HEK293 (cell line): Measurements from ENCODE around the gene TOPORS.

Source experiments
- CTCF ChIA-PET: fragments of 350-600 bp; formaldehyde crosslinking; extraction: SDS; loops from one replicate; lab custom pipeline; 2021; ENCODE audit warnings: antibody characterized with exemption; lab: Yijun Ruan, JAX
- POLR2A ChIA-PET: fragments of 300-600 bp; formaldehyde crosslinking; extraction: SDS; loops from one replicate; lab custom pipeline; 2020; ENCODE audit warnings: antibody characterized with exemption, inconsistent platforms; lab: Yijun Ruan, JAX
- H3K27ac ChIP-seq: fragments of 200-500 bp; sonication (Bioruptor generic); 2 replicates; pipeline ENCODE4 v1.5.1; 2014; ENCODE audit warnings: low read depth, low read length, control low read depth, inconsistent platforms; ENCODE audit errors: extremely low read depth
- H3K36me3 ChIP-seq, 2 experiments: fragments of 200-500 bp in 1 of 2; sonication (Bioruptor generic) in 1 of 2; 1 replicate in 1 of 2; 2 replicates in 1 of 2; pipeline ENCODE4 v1.5.1; 2014 to 2017; ENCODE audit warnings: inconsistent platforms in 2 of 2, low read length in 2 of 2; ENCODE audit not compliant: control insufficient read depth in 2 of 2, insufficient read depth in 1 of 2
- H3K4me1 ChIP-seq: fragments of 200-500 bp; sonication (Bioruptor generic); 2 replicates; pipeline ENCODE4 v1.5.1; 2014; ENCODE audit warnings: mild to moderate bottlenecking, low read length, inconsistent platforms; ENCODE audit not compliant: control insufficient read depth, insufficient read depth
- H3K4me3 ChIP-seq: 2 replicates; pipeline ENCODE4 v1.5.1; 2011; ENCODE audit warnings: low read depth, mild to moderate bottlenecking, control low read depth, low read length, moderate library complexity
- H3K9me3 ChIP-seq: fragments of 200-500 bp; sonication (Bioruptor generic); 2 replicates; pipeline ENCODE4 v1.5.1; 2014; ENCODE audit warnings: low read depth, low read length, inconsistent platforms; ENCODE audit not compliant: control insufficient read depth, insufficient read depth
- GLIS2 ChIP-seq: fragments of 450-650 bp; formaldehyde crosslinking; IDR thresholded peaks from 2 replicates; pipeline ENCODE4 v1.5.1; 2016; ENCODE audit warnings: missing biosample characterization, missing genetic modification characterization
- KLF7 ChIP-seq: fragments of 450-650 bp; formaldehyde crosslinking; IDR thresholded peaks from 2 replicates; pipeline ENCODE4 v1.5.1; 2016; ENCODE audit warnings: missing biosample characterization, missing genetic modification characterization, borderline replicate concordance
- TCF7L2 ChIP-seq: IDR thresholded peaks from 2 replicates; pipeline ENCODE4 v1.6.1; 2011; ENCODE audit warnings: low read depth, mild to moderate bottlenecking, inconsistent platforms, low read length, moderate library complexity, borderline replicate concordance
- ZNF138 ChIP-seq: fragments of 450-650 bp; formaldehyde crosslinking; IDR thresholded peaks from 2 replicates; pipeline ENCODE4 v1.5.1; 2016; ENCODE audit warnings: missing biosample characterization, missing genetic modification characterization, borderline replicate concordance
- ZNF169 ChIP-seq: fragments of 450-650 bp; formaldehyde crosslinking; IDR thresholded peaks from 2 replicates; pipeline ENCODE4 v1.5.1; 2016; ENCODE audit warnings: missing biosample characterization, missing genetic modification characterization
- ZNF23 ChIP-seq: fragments of 450-650 bp; formaldehyde crosslinking; IDR thresholded peaks from 2 replicates; pipeline ENCODE4 v1.5.1; 2016; ENCODE audit warnings: missing biosample characterization, missing genetic modification characterization, borderline replicate concordance
- ZNF341 ChIP-seq: fragments of 450-650 bp; formaldehyde crosslinking; IDR thresholded peaks from 2 replicates; pipeline ENCODE4; 2016; ENCODE audit warnings: low read depth, missing biosample characterization, missing genetic modification characterization
- ZNF404 ChIP-seq: fragments of 450-650 bp; formaldehyde crosslinking; IDR thresholded peaks from 2 replicates; pipeline ENCODE4 v1.5.1; 2017; ENCODE audit warnings: missing biosample characterization, missing genetic modification characterization
- ZNF416 ChIP-seq: fragments of 450-650 bp; formaldehyde crosslinking; IDR thresholded peaks from 2 replicates; pipeline ENCODE4 v1.5.1; 2016; ENCODE audit warnings: missing biosample characterization, missing genetic modification characterization
- ZNF501 ChIP-seq: fragments of 450-650 bp; formaldehyde crosslinking; IDR thresholded peaks from 2 replicates; pipeline ENCODE4 v1.5.1; 2016; ENCODE audit warnings: missing biosample characterization, missing genetic modification characterization
- ZNF658 ChIP-seq: fragments of 450-650 bp; formaldehyde crosslinking; IDR thresholded peaks from 2 replicates; pipeline ENCODE4; 2016; ENCODE audit warnings: missing biosample characterization, missing genetic modification characterization
- ZNF660 ChIP-seq: fragments of 450-650 bp; IDR thresholded peaks from 2 replicates; pipeline ENCODE4 v1.5.1; 2018; ENCODE audit warnings: missing biosample characterization, mild to moderate bottlenecking, missing genetic modification characterization
- ZNF76 ChIP-seq: fragments of 450-650 bp; formaldehyde crosslinking; IDR thresholded peaks from 2 replicates; pipeline ENCODE4; 2016; ENCODE audit warnings: low read depth, missing biosample characterization, missing genetic modification characterization, borderline replicate concordance
- ZNF768 ChIP-seq: fragments of 450-650 bp; formaldehyde crosslinking; IDR thresholded peaks from 2 replicates; pipeline ENCODE4 v1.5.1; 2018; ENCODE audit warnings: missing biosample characterization, mild to moderate bottlenecking, missing genetic modification characterization
- TF ChIP-seq, protein P1 (sequence below): fragments of 450-650 bp; formaldehyde crosslinking; IDR thresholded peaks from 2 replicates; pipeline ENCODE4 v1.5.0; 2017; ENCODE audit warnings: missing biosample characterization, missing genetic modification characterization, borderline replicate concordance
- TF ChIP-seq, protein P2 (sequence below): fragments of 450-650 bp; formaldehyde crosslinking; IDR thresholded peaks from 2 replicates; pipeline ENCODE4 v1.5.1; 2016; ENCODE audit warnings: missing biosample characterization, missing genetic modification characterization
- TF ChIP-seq, protein P3 (sequence below): fragments of 450-650 bp; formaldehyde crosslinking; IDR thresholded peaks from 2 replicates; pipeline ENCODE4 v1.5.1; 2017; ENCODE audit warnings: missing biosample characterization, missing genetic modification characterization

Gene TOPORS

DNA sequence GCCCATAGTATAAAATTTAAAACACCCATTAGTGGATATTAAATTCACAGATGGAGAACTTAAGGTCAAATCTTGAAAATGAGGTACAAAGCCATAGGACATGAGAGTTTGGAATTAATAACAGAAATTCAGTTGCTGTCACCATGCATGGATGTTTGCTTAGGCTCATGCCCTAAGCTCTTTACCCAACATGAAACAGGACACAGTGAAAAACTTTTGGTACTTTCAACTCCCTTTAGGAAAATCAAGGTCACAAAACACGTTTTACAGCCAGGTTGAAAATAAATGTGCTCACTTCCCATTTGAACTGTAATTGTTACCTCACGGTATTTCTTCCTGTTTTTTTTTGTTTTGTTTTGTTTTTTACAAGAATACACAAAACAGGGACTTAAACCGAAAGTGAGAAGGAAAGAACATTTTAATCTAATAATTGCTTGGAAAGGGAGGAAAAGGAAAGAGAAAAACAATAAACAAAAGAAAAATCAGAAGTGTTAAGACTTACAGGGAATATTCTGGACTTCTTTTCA, 6.1 kb upstream of the TOPORS start:
- TF ChIP-seq ZNF658 (tag by site-specific recombination) (no peak), ZNF416 (tag by site-specific recombination) (no peak), ZNF660 (no peak), ZNF76 (tag by site-specific recombination) (no peak), ZNF501 (no peak), ZNF768 (tag by site-specific recombination) (no peak), ZNF404 (tag by site-specific recombination) (no peak), KLF7 (tag by site-specific recombination) (no peak), ZNF169 (tag by site-specific recombination) (no peak), ZNF23 (tag by site-specific recombination) (no peak), ZNF138 (tag by site-specific recombination) (no peak), ZNF341 (tag by site-specific recombination) (no peak), TCF7L2 (no peak), GLIS2 (no peak)
- TF ChIP-seq, protein P1, sequence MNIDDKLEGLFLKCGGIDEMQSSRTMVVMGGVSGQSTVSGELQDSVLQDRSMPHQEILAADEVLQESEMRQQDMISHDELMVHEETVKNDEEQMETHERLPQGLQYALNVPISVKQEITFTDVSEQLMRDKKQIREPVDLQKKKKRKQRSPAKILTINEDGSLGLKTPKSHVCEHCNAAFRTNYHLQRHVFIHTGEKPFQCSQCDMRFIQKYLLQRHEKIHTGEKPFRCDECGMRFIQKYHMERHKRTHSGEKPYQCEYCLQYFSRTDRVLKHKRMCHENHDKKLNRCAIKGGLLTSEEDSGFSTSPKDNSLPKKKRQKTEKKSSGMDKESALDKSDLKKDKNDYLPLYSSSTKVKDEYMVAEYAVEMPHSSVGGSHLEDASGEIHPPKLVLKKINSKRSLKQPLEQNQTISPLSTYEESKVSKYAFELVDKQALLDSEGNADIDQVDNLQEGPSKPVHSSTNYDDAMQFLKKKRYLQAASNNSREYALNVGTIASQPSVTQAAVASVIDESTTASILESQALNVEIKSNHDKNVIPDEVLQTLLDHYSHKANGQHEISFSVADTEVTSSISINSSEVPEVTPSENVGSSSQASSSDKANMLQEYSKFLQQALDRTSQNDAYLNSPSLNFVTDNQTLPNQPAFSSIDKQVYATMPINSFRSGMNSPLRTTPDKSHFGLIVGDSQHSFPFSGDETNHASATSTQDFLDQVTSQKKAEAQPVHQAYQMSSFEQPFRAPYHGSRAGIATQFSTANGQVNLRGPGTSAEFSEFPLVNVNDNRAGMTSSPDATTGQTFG (tag by site-specific recombination) = no peak
- TF ChIP-seq, protein P2, sequence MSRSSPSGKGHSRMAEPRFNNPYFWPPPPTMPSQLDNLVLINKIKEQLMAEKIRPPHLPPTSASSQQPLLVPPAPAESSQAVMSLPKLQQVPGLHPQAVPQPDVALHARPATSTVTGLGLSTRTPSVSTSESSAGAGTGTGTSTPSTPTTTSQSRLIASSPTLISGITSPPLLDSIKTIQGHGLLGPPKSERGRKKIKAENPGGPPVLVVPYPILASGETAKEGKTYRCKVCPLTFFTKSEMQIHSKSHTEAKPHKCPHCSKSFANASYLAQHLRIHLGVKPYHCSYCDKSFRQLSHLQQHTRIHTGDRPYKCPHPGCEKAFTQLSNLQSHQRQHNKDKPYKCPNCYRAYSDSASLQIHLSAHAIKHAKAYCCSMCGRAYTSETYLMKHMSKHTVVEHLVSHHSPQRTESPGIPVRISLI (tag by site-specific recombination) = no peak
- TF ChIP-seq, protein P3, sequence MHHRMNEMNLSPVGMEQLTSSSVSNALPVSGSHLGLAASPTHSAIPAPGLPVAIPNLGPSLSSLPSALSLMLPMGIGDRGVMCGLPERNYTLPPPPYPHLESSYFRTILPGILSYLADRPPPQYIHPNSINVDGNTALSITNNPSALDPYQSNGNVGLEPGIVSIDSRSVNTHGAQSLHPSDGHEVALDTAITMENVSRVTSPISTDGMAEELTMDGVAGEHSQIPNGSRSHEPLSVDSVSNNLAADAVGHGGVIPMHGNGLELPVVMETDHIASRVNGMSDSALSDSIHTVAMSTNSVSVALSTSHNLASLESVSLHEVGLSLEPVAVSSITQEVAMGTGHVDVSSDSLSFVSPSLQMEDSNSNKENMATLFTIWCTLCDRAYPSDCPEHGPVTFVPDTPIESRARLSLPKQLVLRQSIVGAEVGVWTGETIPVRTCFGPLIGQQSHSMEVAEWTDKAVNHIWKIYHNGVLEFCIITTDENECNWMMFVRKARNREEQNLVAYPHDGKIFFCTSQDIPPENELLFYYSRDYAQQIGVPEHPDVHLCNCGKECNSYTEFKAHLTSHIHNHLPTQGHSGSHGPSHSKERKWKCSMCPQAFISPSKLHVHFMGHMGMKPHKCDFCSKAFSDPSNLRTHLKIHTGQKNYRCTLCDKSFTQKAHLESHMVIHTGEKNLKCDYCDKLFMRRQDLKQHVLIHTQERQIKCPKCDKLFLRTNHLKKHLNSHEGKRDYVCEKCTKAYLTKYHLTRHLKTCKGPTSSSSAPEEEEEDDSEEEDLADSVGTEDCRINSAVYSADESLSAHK = no peak
- Histone ChIP-seq H3K4me3 (no peak overlapping the region), H3K27ac (no peak overlapping the region), H3K9me3 (no peaks in the 10 kb centered on the region), H3K36me3 (peaks cover 0 to 3% of the 10 kb centered on the region in 2 experiments; a peak in 2 of 3 replicates), H3K4me1 (0 out of 2 replicates have a peak, but pooled peaks cover 4% of the 10 kb centered on the region)
- CTCF ChIA-PET = interaction anchor here (0.7 to 1.1 kb wide), 4 partner anchors 13 to 179 kb away, joined by 3 to 4 read pairs (median 4); no protein-coding TSS in a partner anchor
- POLR2A ChIA-PET = interaction anchor here (0.6 kb wide), 1 partner anchor 29 kb away, joined by 4 read pairs; no protein-coding TSS in a partner anchor

DNA sequence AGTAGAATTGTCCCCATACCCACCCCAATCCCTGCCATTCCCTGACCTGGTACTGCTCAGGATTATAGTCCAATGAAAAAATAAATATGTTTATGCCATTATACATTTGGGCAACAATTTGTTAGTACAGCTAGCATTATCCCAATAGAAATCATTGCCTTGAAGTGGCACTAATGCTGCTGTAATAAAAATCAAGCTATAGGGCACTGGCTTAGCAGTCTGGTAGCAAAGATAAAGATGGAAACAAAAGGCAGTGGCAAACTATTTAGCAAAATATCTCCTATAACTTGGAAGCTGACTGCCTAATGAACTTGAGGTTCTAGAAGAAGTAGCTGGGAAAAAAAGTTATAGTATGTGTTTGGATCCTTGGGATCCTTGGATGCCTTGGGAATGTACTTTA, 2.2 kb upstream of the TOPORS start:
- POLR2A ChIA-PET = interaction anchor here (0.8 kb wide), 1 partner anchor 29 kb away, joined by 3 read pairs; no protein-coding TSS in a partner anchor
- H3K4me1 ChIP-seq = 0 out of 2 replicates have a peak, but pooled peaks cover 4% of the 10 kb centered on the region
- CTCF ChIA-PET = interaction anchor here (1.5 to 1.9 kb wide), 3 partner anchors 25 to 175 kb away, joined by 5 to 7 read pairs (median 6); partner anchors contain the start of gene RIGI
- TF ChIP-seq, protein P3 = no peak
- peaks cover 0 to 3% of the 10 kb centered on the region in 2 experiments; a peak in 2 of 3 replicates for H3K36me3 ChIP-seq
- H3K27ac ChIP-seq = no peak overlapping the region
- no peaks in the 10 kb centered on the region for H3K9me3 ChIP-seq
- no peak overlapping the region for H3K4me3 ChIP-seq
